ENCODE results near the gene OR5AU1.

DNA sequence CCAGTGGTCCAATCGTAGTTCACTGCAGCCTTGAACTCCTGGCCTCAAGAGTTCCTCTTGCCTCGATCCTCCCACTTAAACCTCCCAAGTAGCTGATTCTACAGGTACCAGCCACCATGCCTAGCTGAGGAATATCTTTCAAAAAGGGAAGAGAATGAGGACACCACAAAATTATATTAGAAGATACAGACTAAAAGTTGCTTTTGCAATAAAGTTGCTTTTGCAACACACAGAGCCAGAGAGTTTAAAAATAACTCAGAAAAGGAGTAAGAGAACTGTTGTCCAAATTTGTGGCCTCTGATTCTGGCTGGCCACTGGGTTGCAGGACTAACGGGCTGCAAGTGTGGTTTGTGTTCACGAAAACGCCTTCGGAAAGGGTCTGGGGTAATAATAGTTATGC is 35.2 kb downstream of the OR5AU1 start:
- no peak for TF ChIP-seq POLR2A (IDR thresholded peaks at IDR 0.05; ENCODE audit: low read depth, low read length)
- no peak for TF ChIP-seq TAF1 (IDR thresholded peaks at IDR 0.05; ENCODE audit: low read depth, low read length)
- TF ChIP-seq POLR2AphosphoS5 (IDR thresholded peaks at IDR 0.05; ENCODE audit: low read depth, low read length) = no peak
